GM19397 (cell line): Measurements from ENCODE around the gene PMS1.
A peak's percentile ranks its signal among the peaks of the same experiment; 100 is the strongest.
"Not testable (repeated sequence)": the region's sequence is repeated elsewhere in the genome, so short reads cannot be mapped to it uniquely, and the experiment has no call there.

Source experiments
- ATAC-seq: cut with Tn5 transposase; IDR thresholded peaks from one replicate; pipeline ENCODE4 v1.9.1; 2021; ENCODE audit warnings: mild to moderate bottlenecking, moderate library complexity; ENCODE audit not compliant: unreplicated experiment

The PMS1 gene

GRCh38 chr2:189783927-189784867 is at the start of gene PMS1, which contains the start of gene ORMDL1:
TSS of gene PMS1 (plus strand) at chr2:189784450. CDS start at chr2:189791810, 7,360 bp downstream.
TSS of gene ORMDL1 (minus strand) at chr2:189784339. CDS start at chr2:189782595, 1,744 bp downstream.
- peak; percentile 96 for ATAC-seq

- no peak for ATAC-seq
Measured at GRCh38 chr2:189751080-189751658, 33.1 kb upstream of the PMS1 start.

GRCh38 chr2:189756311-189756952 is 27.8 kb upstream of the PMS1 start:
- no peak for ATAC-seq

GRCh38 chr2:189760154-189760553 is 24.1 kb upstream of the PMS1 start:
- not testable (repeated sequence) for ATAC-seq

GRCh38 chr2:189762229-189762550 is 22.1 kb upstream of the PMS1 start:
- no peak for ATAC-seq

- peak; percentile 96 for ATAC-seq
Measured at GRCh38 chr2:189762551-189763298, 21.5 kb upstream of the PMS1 start, which contains the start of gene OSGEPL1. TSS of gene OSGEPL1 (minus strand) at chr2:189762792. CDS start at chr2:189761640, 1,152 bp downstream.

GRCh38 chr2:189763908-189764661 is 20.2 kb upstream of the PMS1 start:
- ATAC-seq = no peak

GRCh38 chr2:189770590-189771322 is 13.5 kb upstream of the PMS1 start:
- ATAC-seq = no peak

GRCh38 chr2:189772212-189772611 is 12.0 kb upstream of the PMS1 start:
- ATAC-seq = no peak

- no peak for ATAC-seq
Measured at GRCh38 chr2:189782221-189782671, 2.0 kb upstream of the PMS1 start.

- ATAC-seq = no peak
Measured at GRCh38 chr2:189783451-189783926, 761 bp upstream of the PMS1 start.

GRCh38 chr2:189791338-189792042 is 7.2 kb downstream of the PMS1 start:
- ATAC-seq = no peak

- ATAC-seq = no peak
Measured at GRCh38 chr2:189794310-189794709, 10.1 kb downstream of the PMS1 start.

- no peak for ATAC-seq
Measured at GRCh38 chr2:189797902-189798301, 13.7 kb downstream of the PMS1 start.

GRCh38 chr2:189798312-189799029 is 14.2 kb downstream of the PMS1 start:
- ATAC-seq = no peak

GRCh38 chr2:189799030-189799331 is 14.7 kb downstream of the PMS1 start:
- ATAC-seq = no peak

- no peak for ATAC-seq
Measured at GRCh38 chr2:189799531-189799930, 15.3 kb downstream of the PMS1 start.

GRCh38 chr2:189802396-189802912 is 18.2 kb downstream of the PMS1 start:
- ATAC-seq = no peak
